GM12892 (cell line): ENCODE data around the gene FNDC3A.

ENCODE experiments used
- POLR2A ChIP-seq: IDR thresholded peaks from 2 replicates; pipeline ENCODE4 v1.6.1; 2011; ENCODE audit warnings: low read depth, low read length, control low read depth
- POLR2AphosphoS5 ChIP-seq: IDR thresholded peaks from 2 replicates; pipeline ENCODE4 v1.6.1; 2011; ENCODE audit warnings: low read depth, low read length, control low read depth
- TAF1 ChIP-seq: IDR thresholded peaks from 2 replicates; pipeline ENCODE4 v1.6.1; 2011; ENCODE audit warnings: low read depth, mild to moderate bottlenecking, control low read depth, low read length, borderline replicate concordance

DNA sequence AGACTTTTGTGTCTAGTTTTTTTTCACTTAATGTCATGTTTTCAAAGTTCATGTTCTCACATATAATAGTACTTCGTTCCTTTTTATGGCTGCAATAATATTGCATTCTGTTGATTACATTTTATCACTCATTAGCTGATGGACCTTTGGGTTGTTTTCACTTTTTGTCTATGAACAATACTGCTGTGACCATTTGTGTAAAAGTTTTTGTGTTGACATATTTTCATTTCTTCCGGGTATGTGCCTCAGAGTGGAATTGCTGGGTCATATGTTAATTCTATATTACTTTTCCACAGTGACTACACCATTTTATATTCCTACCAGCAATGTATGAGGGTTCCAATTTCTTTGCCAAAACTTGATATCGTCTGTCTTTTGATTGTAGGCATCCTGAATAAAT lies 158.6 kb downstream of the FNDC3A start:
- TF ChIP-seq POLR2AphosphoS5 (no peak), POLR2A (no peak), TAF1 (no peak)
